RWPE2 (cell line): Measurements from ENCODE around the gene IL1RAPL1.

Source experiments
- ATAC-seq: fragments of 200-7000 bp; cut with Tn5 transposase; 3 replicates; pipeline ENCODE4 v1.9.1; 2021; ENCODE audit warnings: low read depth
- DNase-seq: peaks from one replicate; pipeline ENCODE4 v3.0.0-alpha.2; 2020; ENCODE audit warnings: low spot score
- H3K27ac ChIP-seq: fragments of 450-650 bp; 2 replicates; pipeline ENCODE4 v1.5.1; 2017; ENCODE audit warnings: mild to moderate bottlenecking; ENCODE audit not compliant: poor library complexity, severe bottlenecking
- H3K27me3 ChIP-seq: fragments of 250-450 bp; sonication (Bioruptor Pico); 2 replicates; pipeline ENCODE4 v1.5.1; 2021; ENCODE audit warnings: mild to moderate bottlenecking, moderate library complexity; ENCODE audit not compliant: insufficient read depth, poor library complexity, severe bottlenecking
- H3K36me3 ChIP-seq: fragments of 250-450 bp; sonication (Bioruptor Pico); 2 replicates; pipeline ENCODE4 v1.5.1; 2020; ENCODE audit warnings: low read depth, mild to moderate bottlenecking, moderate library complexity
- H3K4me1 ChIP-seq: fragments of 250-450 bp; sonication (Bioruptor Pico); 2 replicates; pipeline ENCODE4 v1.5.1; 2021; ENCODE audit warnings: mild to moderate bottlenecking, moderate library complexity; ENCODE audit not compliant: insufficient read depth, poor library complexity, severe bottlenecking
- H3K4me3 ChIP-seq: fragments of 250-450 bp; sonication (Bioruptor Pico); 2 replicates; pipeline ENCODE4 v1.5.1; 2021; ENCODE audit warnings: mild to moderate bottlenecking, moderate library complexity; ENCODE audit not compliant: severe bottlenecking
- H3K9me3 ChIP-seq: fragments of 250-450 bp; sonication (Bioruptor Pico); 2 replicates; pipeline ENCODE4 v1.5.1; 2021; ENCODE audit warnings: mild to moderate bottlenecking, moderate library complexity; ENCODE audit not compliant: severe bottlenecking
- CTCF ChIP-seq: fragments of 450-650 bp; IDR thresholded peaks from one replicate; pipeline ENCODE4 v1.5.1; 2017; ENCODE audit warnings: mild to moderate bottlenecking, moderate library complexity; ENCODE audit not compliant: poor library complexity, severe bottlenecking

IL1RAPL1 gene

GRCh38 chrX:29148511-29148910, 561.3 kb downstream of the IL1RAPL1 start:
- Histone ChIP-seq H3K27ac (no peak overlapping the region), H3K9me3 (no peaks in the 10 kb centered on the region), H3K4me3 (no peak overlapping the region), H3K36me3 (no peaks in the 10 kb centered on the region), H3K27me3 (no peaks in the 10 kb centered on the region), H3K4me1 (no peaks in the 10 kb centered on the region)
- no peak for TF ChIP-seq CTCF
- DNase-seq (no peak), ATAC-seq (no peak)

- no peaks in the 10 kb centered on the region for H3K36me3 ChIP-seq
- no peak overlapping the region for H3K27ac ChIP-seq
- DNase-seq (no peak), ATAC-seq (no peak)
- H3K27me3 ChIP-seq: no peaks in the 10 kb centered on the region
- no peak overlapping the region for H3K4me3 ChIP-seq
- H3K4me1 ChIP-seq: no peaks in the 10 kb centered on the region
- H3K9me3 ChIP-seq: no peaks in the 10 kb centered on the region
- TF ChIP-seq CTCF: no peak
Observed at GRCh38 chrX:29155286-29155685, 568.0 kb downstream of the IL1RAPL1 start.

GRCh38 chrX:29172880-29173279, 585.6 kb downstream of the IL1RAPL1 start:
- Histone ChIP-seq H3K36me3 (no peaks in the 10 kb centered on the region), H3K27me3 (no peaks in the 10 kb centered on the region), H3K27ac (no peak overlapping the region), H3K4me3 (no peak overlapping the region), H3K4me1 (no peaks in the 10 kb centered on the region), H3K9me3 (no peaks in the 10 kb centered on the region)
- DNase-seq (no peak), ATAC-seq (no peak)
- no peak for TF ChIP-seq CTCF

- H3K4me3 ChIP-seq: no peak overlapping the region
- no peaks in the 10 kb centered on the region for H3K4me1 ChIP-seq
- no peaks in the 10 kb centered on the region for H3K36me3 ChIP-seq
- ATAC-seq (no peak), DNase-seq (no peak)
- no peaks in the 10 kb centered on the region for H3K9me3 ChIP-seq
- no peak overlapping the region for H3K27ac ChIP-seq
- H3K27me3 ChIP-seq: no peaks in the 10 kb centered on the region
- no peak for TF ChIP-seq CTCF
Observed at GRCh38 chrX:29187264-29187663, 600.0 kb downstream of the IL1RAPL1 start.

- TF ChIP-seq CTCF: no peak
- no peaks in the 10 kb centered on the region for H3K4me1 ChIP-seq
- ATAC-seq: no peak
- no peak overlapping the region for H3K4me3 ChIP-seq
- no peaks in the 10 kb centered on the region for H3K36me3 ChIP-seq
- DNase-seq: no peak
- no peak overlapping the region for H3K27ac ChIP-seq
- H3K27me3 ChIP-seq: no peaks in the 10 kb centered on the region
- no peaks in the 10 kb centered on the region for H3K9me3 ChIP-seq
Observed at GRCh38 chrX:29196501-29196900, 609.3 kb downstream of the IL1RAPL1 start.
